ENCODE measurements around the gene TAS2R41. TPM values are rescaled to one million over a fixed set of nuclear protein-coding genes. Genes with fewer than 3 reads are reported as not detected.

TAS2R41 gene
- total RNA-seq, 1 donor: not detected

- DNase-seq (ENCODE audit: low read depth): peak; percentile 34
- no peak for TF ChIP-seq CTCF (IDR thresholded peaks at IDR 0.05; ENCODE audit: insufficient read depth, low read depth, low read length)
- no peak overlapping the region for H3K4me3 ChIP-seq (ENCODE audit: low read depth, low read length)
Measured at GRCh38 chr7:143504937-143505297, 27.2 kb downstream of the TAS2R41 start.

- H3K4me3 ChIP-seq (ENCODE audit: low read depth, low read length): no peak overlapping the region
- DNase-seq (ENCODE audit: low read depth): no peak
- no peak for TF ChIP-seq CTCF (IDR thresholded peaks at IDR 0.05; ENCODE audit: insufficient read depth, low read depth, low read length)
Measured at GRCh38 chr7:143505838-143506237, 28.2 kb downstream of the TAS2R41 start.

GRCh38 chr7:143507094-143507518 lies 29.4 kb downstream of the TAS2R41 start:
- H3K4me3 ChIP-seq (ENCODE audit: low read depth, low read length): no peak overlapping the region
- DNase-seq (ENCODE audit: low read depth): no peak
- TF ChIP-seq CTCF (IDR thresholded peaks at IDR 0.05; ENCODE audit: insufficient read depth, low read depth, low read length): no peak

GRCh38 chr7:143507534-143508055 lies 29.9 kb downstream of the TAS2R41 start:
- no peak overlapping the region for H3K4me3 ChIP-seq (ENCODE audit: low read depth, low read length)
- no peak for TF ChIP-seq CTCF (IDR thresholded peaks at IDR 0.05; ENCODE audit: insufficient read depth, low read depth, low read length)
- DNase-seq (ENCODE audit: low read depth): no peak

GRCh38 chr7:143510854-143511592 lies 33.4 kb downstream of the TAS2R41 start:
- DNase-seq (ENCODE audit: low read depth): no peak
- no peak for TF ChIP-seq CTCF (IDR thresholded peaks at IDR 0.05; ENCODE audit: insufficient read depth, low read depth, low read length)
- no peak overlapping the region for H3K4me3 ChIP-seq (ENCODE audit: low read depth, low read length)

- no peak for TF ChIP-seq CTCF (IDR thresholded peaks at IDR 0.05; ENCODE audit: insufficient read depth, low read depth, low read length)
- H3K4me3 ChIP-seq (ENCODE audit: low read depth, low read length): no peak overlapping the region
- DNase-seq (ENCODE audit: low read depth): no peak
Measured at GRCh38 chr7:143511593-143512047, 33.9 kb downstream of the TAS2R41 start.
